HL-60 (cell line): ENCODE results near the gene MPND.

Experiments
- CTCF ChIP-seq: IDR thresholded peaks from one replicate; pipeline ENCODE4 v1.5.1; 2011; ENCODE audit warnings: low read length, control low read depth, inconsistent platforms; ENCODE audit not compliant: insufficient read depth
- GABPA ChIP-seq: IDR thresholded peaks from 2 replicates; pipeline ENCODE4 v1.6.1; 2012; ENCODE audit warnings: low read depth
- POLR2AphosphoS5 ChIP-seq: IDR thresholded peaks from 2 replicates; pipeline ENCODE4 v1.6.1; 2012; ENCODE audit warnings: low read depth

- TF ChIP-seq GABPA (no peak), CTCF (no peak), POLR2AphosphoS5 (no peak)
These were observed 22.0 kb downstream of the MPND start for GRCh38 chr19:4365341-4365740.
